ENCODE results near the gene NUDT3. TPM values are rescaled to one million over a fixed set of nuclear protein-coding genes. Genes with fewer than 3 reads are reported as not detected.

NUDT3 gene
- total and polyA plus RNA-seq, 2 experiments from 2014 or later, result 18.6 to 26.1 TPM

- H3K27ac ChIP-seq, result peak overlapping the region; percentile 9
- no peaks in the 10 kb centered on the region for H3K9me3 ChIP-seq (ENCODE audit: low read depth)
- TF ChIP-seq, protein P1, sequence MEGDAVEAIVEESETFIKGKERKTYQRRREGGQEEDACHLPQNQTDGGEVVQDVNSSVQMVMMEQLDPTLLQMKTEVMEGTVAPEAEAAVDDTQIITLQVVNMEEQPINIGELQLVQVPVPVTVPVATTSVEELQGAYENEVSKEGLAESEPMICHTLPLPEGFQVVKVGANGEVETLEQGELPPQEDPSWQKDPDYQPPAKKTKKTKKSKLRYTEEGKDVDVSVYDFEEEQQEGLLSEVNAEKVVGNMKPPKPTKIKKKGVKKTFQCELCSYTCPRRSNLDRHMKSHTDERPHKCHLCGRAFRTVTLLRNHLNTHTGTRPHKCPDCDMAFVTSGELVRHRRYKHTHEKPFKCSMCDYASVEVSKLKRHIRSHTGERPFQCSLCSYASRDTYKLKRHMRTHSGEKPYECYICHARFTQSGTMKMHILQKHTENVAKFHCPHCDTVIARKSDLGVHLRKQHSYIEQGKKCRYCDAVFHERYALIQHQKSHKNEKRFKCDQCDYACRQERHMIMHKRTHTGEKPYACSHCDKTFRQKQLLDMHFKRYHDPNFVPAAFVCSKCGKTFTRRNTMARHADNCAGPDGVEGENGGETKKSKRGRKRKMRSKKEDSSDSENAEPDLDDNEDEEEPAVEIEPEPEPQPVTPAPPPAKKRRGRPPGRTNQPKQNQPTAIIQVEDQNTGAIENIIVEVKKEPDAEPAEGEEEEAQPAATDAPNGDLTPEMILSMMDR (IDR thresholded peaks at IDR 0.05; ENCODE audit: low read depth, low read length), result no peak
- H3K27me3 ChIP-seq, result no peaks in the 10 kb centered on the region
- H3K4me3 ChIP-seq, result no peak overlapping the region
- H3K36me3 ChIP-seq, result peaks cover 15% of the 10 kb centered on the region
- no peak for DNase-seq (ENCODE audit: low read depth in 1 of 2, low spot score in 1 of 2)
- peaks cover 18% of the 10 kb centered on the region for H3K4me1 ChIP-seq (ENCODE audit: low read depth)
Measured at GRCh38 chr6:34295721-34296120, 96.7 kb downstream of the NUDT3 start.

DNA sequence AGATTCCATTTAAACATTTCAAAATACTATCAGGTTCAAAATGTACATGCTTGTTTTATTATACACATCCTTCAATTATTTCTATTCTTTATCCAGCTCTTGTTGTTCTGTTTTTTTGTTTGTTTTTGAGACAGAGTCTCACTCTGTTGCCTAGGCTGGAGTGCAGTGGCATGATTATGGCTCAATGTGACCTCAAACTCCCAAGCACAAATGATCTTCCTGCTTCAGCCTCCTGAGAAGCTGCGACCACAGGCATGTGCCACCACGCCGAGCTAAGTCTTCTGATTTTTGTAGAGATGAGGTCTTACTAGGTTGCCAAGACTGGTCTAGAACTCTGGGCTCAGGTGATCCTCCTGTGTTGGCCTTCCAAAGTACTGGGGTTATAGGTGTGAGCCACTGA, 99.5 kb downstream of the NUDT3 start:
- no peak overlapping the region for H3K27ac ChIP-seq
- H3K9me3 ChIP-seq (ENCODE audit: low read depth), result no peaks in the 10 kb centered on the region
- DNase-seq (ENCODE audit: low read depth in 1 of 2, low spot score in 1 of 2), result no peak
- no peaks in the 10 kb centered on the region for H3K27me3 ChIP-seq
- H3K36me3 ChIP-seq, result peaks cover 15% of the 10 kb centered on the region
- H3K4me3 ChIP-seq, result no peak overlapping the region
- no peaks in the 10 kb centered on the region for H3K4me1 ChIP-seq (ENCODE audit: low read depth)
- TF ChIP-seq, protein P1 (IDR thresholded peaks at IDR 0.05; ENCODE audit: low read depth, low read length), result no peak

DNA sequence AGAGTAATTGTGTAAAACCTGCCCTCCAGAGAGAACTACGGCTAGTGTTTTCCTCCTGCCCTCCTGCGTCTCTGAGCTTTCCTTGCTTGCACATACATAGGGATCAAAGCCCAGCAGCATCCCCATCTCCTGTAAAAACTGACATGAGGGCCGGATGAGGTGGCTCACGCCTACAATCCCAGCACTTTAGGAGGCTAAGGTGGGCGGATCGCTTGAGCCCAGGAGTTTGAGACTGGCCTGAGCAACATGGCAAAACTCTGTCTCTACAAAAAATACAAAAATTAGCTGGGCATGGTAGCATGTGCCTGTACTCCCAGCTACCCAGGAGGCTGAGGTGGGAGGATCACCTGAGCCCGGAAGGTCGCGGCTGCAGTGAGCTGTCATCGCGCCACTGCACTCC, 103.3 kb downstream of the NUDT3 start:
- no peaks in the 10 kb centered on the region for H3K4me1 ChIP-seq (ENCODE audit: low read depth)
- H3K27ac ChIP-seq, result no peak overlapping the region
- H3K9me3 ChIP-seq (ENCODE audit: low read depth), result no peaks in the 10 kb centered on the region
- H3K36me3 ChIP-seq, result peaks cover 19% of the 10 kb centered on the region
- H3K27me3 ChIP-seq, result no peaks in the 10 kb centered on the region
- no peak overlapping the region for H3K4me3 ChIP-seq
- DNase-seq (ENCODE audit: low read depth in 1 of 2, low spot score in 1 of 2), result no peak
- TF ChIP-seq, protein P1 (IDR thresholded peaks at IDR 0.05; ENCODE audit: low read depth, low read length), result no peak

DNA sequence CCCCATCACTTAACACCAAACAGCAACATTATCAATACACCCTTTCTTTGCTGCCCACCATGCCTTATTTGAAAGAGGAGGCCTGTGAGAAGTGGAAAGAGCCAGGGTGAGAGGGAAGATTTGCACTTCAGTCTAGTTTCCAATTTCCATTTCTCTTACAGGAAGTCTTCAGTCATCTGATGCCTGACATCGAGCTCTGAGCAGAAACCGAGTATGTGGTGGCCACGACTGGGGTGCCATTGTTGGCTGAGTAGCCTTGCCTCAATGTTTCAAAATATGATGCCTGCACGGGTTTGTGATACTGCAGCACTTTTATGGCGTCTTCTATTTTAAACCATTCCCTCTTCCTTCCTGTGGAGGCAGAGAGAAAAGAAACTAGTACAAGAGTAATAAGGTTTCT, 103.9 kb downstream of the NUDT3 start:
- Histone ChIP-seq H3K36me3 (peaks cover 19% of the 10 kb centered on the region), H3K4me3 (no peak overlapping the region), H3K9me3 (ENCODE audit: low read depth) (no peaks in the 10 kb centered on the region), H3K27me3 (no peaks in the 10 kb centered on the region), H3K27ac (no peak overlapping the region), H3K4me1 (ENCODE audit: low read depth) (no peaks in the 10 kb centered on the region)
- no peak for DNase-seq (ENCODE audit: low read depth in 1 of 2, low spot score in 1 of 2)
- TF ChIP-seq, protein P1 (IDR thresholded peaks at IDR 0.05; ENCODE audit: low read depth, low read length), result no peak

GRCh38 chr6:34285448-34286164, 106.9 kb downstream of the NUDT3 start:
- TF ChIP-seq, protein P1 (IDR thresholded peaks at IDR 0.05; ENCODE audit: low read depth, low read length), result no peak
- Histone ChIP-seq H3K27me3 (no peaks in the 10 kb centered on the region), H3K36me3 (peaks cover 4% of the 10 kb centered on the region), H3K4me3 (no peak overlapping the region), H3K27ac (no peak overlapping the region), H3K9me3 (ENCODE audit: low read depth) (no peaks in the 10 kb centered on the region), H3K4me1 (ENCODE audit: low read depth) (no peaks in the 10 kb centered on the region)
- no peak for DNase-seq (ENCODE audit: low read depth in 1 of 2, low spot score in 1 of 2)
